Activated CD4-positive, alpha-beta T cell treated with anti-CD3 and anti-CD28 coated beads for 36 hours (primary cell): ENCODE results near the gene SEMA5A. TPM values are rescaled to one million over a fixed set of nuclear protein-coding genes. Genes with fewer than 3 reads are reported as not detected.

Experiments
- ATAC-seq: fragments of 200-7000 bp; cut with Tn5 transposase; one replicate; pipeline ENCODE4 v1.10.0; 2021; ENCODE audit warnings: mild to moderate bottlenecking, moderate library complexity
- CTCF ChIA-PET: fragments of 350-600 bp; sonication (Branson Sonifier 250); formaldehyde crosslinking; loops from one replicate; lab custom pipeline; 2021; ENCODE audit warnings: antibody characterized with exemption; lab: Charles Lee
- POLR2A ChIA-PET: fragments of 350-600 bp; sonication (Branson Sonifier 250); formaldehyde crosslinking; loops from one replicate; lab custom pipeline; 2021; ENCODE audit warnings: antibody characterized with exemption, inconsistent platforms; lab: Charles Lee
- DNase-seq: peaks from one replicate; pipeline ENCODE4 v3.0.0-alpha.2; 2020
- H3K27ac Mint-ChIP-seq: one replicate; pipeline ENCODE4 v1.8.0; 2021; ENCODE audit warnings: mixed read lengths
- H3K27me3 Mint-ChIP-seq: one replicate; pipeline ENCODE4 v1.8.0; 2021; ENCODE audit warnings: mixed read lengths
- H3K36me3 Mint-ChIP-seq: one replicate; pipeline ENCODE4 v1.8.0; 2021; ENCODE audit warnings: low read depth, mixed read lengths
- H3K4me1 Mint-ChIP-seq: one replicate; pipeline ENCODE4 v1.8.0; 2021; ENCODE audit warnings: mixed read lengths
- H3K4me3 Mint-ChIP-seq: one replicate; pipeline ENCODE4 v1.8.0; 2021; ENCODE audit warnings: mild to moderate bottlenecking, moderate library complexity, mixed read lengths
- H3K9me3 Mint-ChIP-seq: one replicate; pipeline ENCODE4 v1.8.0; 2021; ENCODE audit warnings: low read depth, mixed read lengths
- intact Hi-C, 2 experiments: fragments of 100-400 bp; cut with DNase I in 1 of 2; cut with micrococcal nuclease in 1 of 2; formaldehyde crosslinking; loops; one replicate each; pipeline versions ENCODE4 v1.14.2 to v1.15.1; 2022 to 2024; cut with DNase I, micrococcal nuclease
- total RNA-seq, 2 experiments: library from RNA; stranded (reverse); gene quantifications; one replicate each; pipeline ENCODE4 v1.2.3, GENCODE V29; 2021

Gene SEMA5A
- total RNA-seq, 2 experiments from 2014 or later: 0.04 TPM; not detected in 1

DNA sequence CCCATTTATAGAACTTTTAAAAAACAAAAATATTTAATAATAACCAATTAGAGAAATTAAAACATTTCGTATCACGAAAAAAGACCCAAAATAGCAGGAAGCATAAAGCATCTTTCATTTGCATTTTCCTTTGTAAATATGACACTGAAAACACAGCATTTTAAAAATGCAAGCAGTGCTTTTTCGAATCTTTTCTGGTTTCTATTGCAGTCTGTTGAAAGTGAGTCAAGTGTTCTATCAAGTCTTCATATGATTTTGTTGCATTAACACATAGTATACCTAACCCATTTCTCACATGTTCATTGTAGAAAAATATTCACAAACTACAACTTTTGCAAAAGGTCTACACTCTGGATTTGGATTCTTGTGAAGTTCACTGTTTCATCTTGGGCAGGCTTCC is 198.8 kb downstream of the SEMA5A start:
- ChIA-PET POLR2A (no interaction called here), CTCF (no interaction called here)
- no peak overlapping the region for H3K4me3 Mint-ChIP-seq
- H3K27me3 Mint-ChIP-seq: peaks cover 2% of the 10 kb centered on the region
- intact Hi-C loops: no loop called here
- peaks cover 5% of the 10 kb centered on the region for H3K9me3 Mint-ChIP-seq
- H3K36me3 Mint-ChIP-seq: no peaks in the 10 kb centered on the region
- H3K27ac Mint-ChIP-seq: no peak overlapping the region
- no peak for ATAC-seq
- no peaks in the 10 kb centered on the region for H3K4me1 Mint-ChIP-seq
- DNase-seq: no peak

GRCh38 chr5:9344751-9345240 is 201.1 kb downstream of the SEMA5A start:
- DNase-seq (no peak), ATAC-seq (no peak)
- H3K27me3 Mint-ChIP-seq: no peaks in the 10 kb centered on the region
- ChIA-PET POLR2A (no interaction called here), CTCF (no interaction called here)
- no peaks in the 10 kb centered on the region for H3K9me3 Mint-ChIP-seq
- no peak overlapping the region for H3K27ac Mint-ChIP-seq
- H3K36me3 Mint-ChIP-seq: no peaks in the 10 kb centered on the region
- intact Hi-C loops: no loop called here
- no peaks in the 10 kb centered on the region for H3K4me1 Mint-ChIP-seq
- H3K4me3 Mint-ChIP-seq: no peak overlapping the region

DNA sequence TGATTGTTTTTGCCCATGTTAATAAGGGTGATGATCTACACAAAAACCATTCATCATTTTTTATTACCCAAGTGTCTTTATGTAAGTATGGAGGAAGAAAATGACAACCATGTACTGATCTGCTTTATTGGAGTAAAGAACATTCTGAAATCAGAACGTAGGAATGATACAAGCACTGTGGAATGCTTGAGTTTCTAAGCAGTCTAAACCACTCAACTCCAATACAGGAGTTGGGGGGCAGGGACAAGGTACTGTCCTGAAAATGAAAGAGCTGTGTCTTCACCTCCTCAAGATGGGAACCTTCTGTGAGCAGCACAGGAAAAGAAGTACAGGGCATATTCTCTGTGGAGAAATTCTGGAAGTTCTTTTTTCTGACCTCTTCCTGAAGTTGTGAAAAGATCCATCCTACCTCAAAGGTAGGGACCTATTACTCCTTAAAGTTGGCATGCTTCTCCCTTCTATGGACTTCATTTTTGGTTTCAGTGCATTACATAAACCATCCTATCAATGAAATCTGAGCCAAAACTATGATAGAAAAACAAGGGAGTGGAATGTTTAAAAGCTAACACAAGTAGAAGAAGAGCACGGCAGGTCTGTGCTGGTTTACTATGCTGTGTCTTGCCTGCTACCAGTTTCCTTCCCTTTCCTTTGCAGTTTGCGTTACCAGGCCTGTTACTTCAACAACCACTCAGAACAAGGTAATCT is 202.6 kb downstream of the SEMA5A start:
- ChIA-PET CTCF (no interaction called here), POLR2A (no interaction called here)
- ATAC-seq (no peak), DNase-seq (no peak)
- Mint-ChIP-seq H3K27me3 (no peaks in the 10 kb centered on the region), H3K4me1 (no peaks in the 10 kb centered on the region), H3K36me3 (no peaks in the 10 kb centered on the region), H3K9me3 (no peaks in the 10 kb centered on the region), H3K27ac (no peak overlapping the region), H3K4me3 (no peak overlapping the region)
- intact Hi-C loops: no loop called here

GRCh38 chr5:9342161-9342787 is 203.6 kb downstream of the SEMA5A start:
- CTCF ChIA-PET: interaction anchor here (1.3 kb wide), 1 partner anchor 9 kb away, joined by 4 read pairs; no protein-coding TSS in a partner anchor
- intact Hi-C loops: no loop called here
- H3K4me1 Mint-ChIP-seq: no peaks in the 10 kb centered on the region
- no peak overlapping the region for H3K4me3 Mint-ChIP-seq
- no peak for ATAC-seq
- H3K27ac Mint-ChIP-seq: no peak overlapping the region
- POLR2A ChIA-PET: no interaction called here
- no peaks in the 10 kb centered on the region for H3K9me3 Mint-ChIP-seq
- no peaks in the 10 kb centered on the region for H3K36me3 Mint-ChIP-seq
- H3K27me3 Mint-ChIP-seq: no peaks in the 10 kb centered on the region
- DNase-seq: no peak

- Mint-ChIP-seq H3K4me3 (no peak overlapping the region), H3K4me1 (no peaks in the 10 kb centered on the region), H3K27ac (no peak overlapping the region), H3K27me3 (no peaks in the 10 kb centered on the region), H3K36me3 (no peaks in the 10 kb centered on the region), H3K9me3 (no peaks in the 10 kb centered on the region)
- CTCF ChIA-PET: no interaction called here
- POLR2A ChIA-PET: no interaction called here
- intact Hi-C loops: no loop called here
- ATAC-seq: no peak
- no peak for DNase-seq
Measured at GRCh38 chr5:9340085-9340484, 205.8 kb downstream of the SEMA5A start.

GRCh38 chr5:9339206-9339818 is 206.6 kb downstream of the SEMA5A start:
- ATAC-seq (peak; percentile 39), DNase-seq (peak; percentile 37)
- H3K4me3 Mint-ChIP-seq: no peak overlapping the region
- ChIA-PET POLR2A (no interaction called here), CTCF (no interaction called here)
- H3K27ac Mint-ChIP-seq: no peak overlapping the region
- H3K36me3 Mint-ChIP-seq: no peaks in the 10 kb centered on the region
- intact Hi-C loops: no loop called here
- no peaks in the 10 kb centered on the region for H3K4me1 Mint-ChIP-seq
- H3K27me3 Mint-ChIP-seq: no peaks in the 10 kb centered on the region
- no peaks in the 10 kb centered on the region for H3K9me3 Mint-ChIP-seq

- H3K27me3 Mint-ChIP-seq: no peaks in the 10 kb centered on the region
Measured at GRCh38 chr5:9338796-9339195, 207.1 kb downstream of the SEMA5A start.

GRCh38 chr5:9337928-9338595 is 207.8 kb downstream of the SEMA5A start:
- intact Hi-C loops: no loop called here
- no peaks in the 10 kb centered on the region for H3K9me3 Mint-ChIP-seq
- no peak overlapping the region for H3K4me3 Mint-ChIP-seq
- ChIA-PET POLR2A (no interaction called here), CTCF (interaction anchor here (0.6 kb wide), 1 partner anchor 39 kb away, joined by 6 read pairs; no protein-coding TSS in a partner anchor)
- H3K4me1 Mint-ChIP-seq: no peaks in the 10 kb centered on the region
- H3K36me3 Mint-ChIP-seq: no peaks in the 10 kb centered on the region
- no peaks in the 10 kb centered on the region for H3K27me3 Mint-ChIP-seq
- no peak for DNase-seq
- no peak overlapping the region for H3K27ac Mint-ChIP-seq
- no peak for ATAC-seq

More at GRCh38 chr5:9338796-9339195, 207.1 kb downstream of the SEMA5A start:
- intact Hi-C loops: no loop called here
- Mint-ChIP-seq H3K27ac (no peak overlapping the region), H3K9me3 (no peaks in the 10 kb centered on the region), H3K4me1 (no peaks in the 10 kb centered on the region), H3K36me3 (no peaks in the 10 kb centered on the region), H3K4me3 (no peak overlapping the region)
- POLR2A ChIA-PET: no interaction called here
- DNase-seq: no peak
- ATAC-seq: no peak
- CTCF ChIA-PET: no interaction called here

GRCh38 chr5:9335754-9336495 is 209.9 kb downstream of the SEMA5A start:
- ChIA-PET CTCF (no interaction called here), POLR2A (no interaction called here)
- no peak for DNase-seq
- H3K9me3 Mint-ChIP-seq: no peaks in the 10 kb centered on the region
- H3K27me3 Mint-ChIP-seq: no peaks in the 10 kb centered on the region
- no peak overlapping the region for H3K4me3 Mint-ChIP-seq
- ATAC-seq: no peak
- H3K4me1 Mint-ChIP-seq: no peaks in the 10 kb centered on the region
- intact Hi-C loops: no loop called here
- no peaks in the 10 kb centered on the region for H3K36me3 Mint-ChIP-seq
- no peak overlapping the region for H3K27ac Mint-ChIP-seq

DNA sequence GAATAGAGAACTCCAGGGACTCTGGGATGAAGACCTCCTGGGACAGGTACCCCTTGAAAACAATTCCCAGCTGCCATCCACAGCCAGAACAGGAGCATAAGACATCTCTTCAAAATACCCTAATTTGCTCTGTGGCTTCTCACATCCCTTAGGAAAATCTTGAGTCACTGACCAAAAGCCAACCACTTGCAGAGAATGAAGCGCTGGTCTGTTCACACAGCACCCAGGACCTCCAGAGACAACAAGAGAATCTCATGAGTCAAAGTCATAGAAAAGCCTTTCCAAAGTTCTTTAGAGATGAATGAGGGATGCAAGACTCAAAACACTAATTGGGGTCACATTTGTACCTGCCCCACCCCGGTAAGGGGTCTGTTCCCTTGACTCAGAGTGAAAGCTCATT is 210.6 kb downstream of the SEMA5A start:
- no peaks in the 10 kb centered on the region for H3K9me3 Mint-ChIP-seq
- no peaks in the 10 kb centered on the region for H3K4me1 Mint-ChIP-seq
- H3K4me3 Mint-ChIP-seq: no peak overlapping the region
- no peak for ATAC-seq
- CTCF ChIA-PET: no interaction called here
- no peak overlapping the region for H3K27ac Mint-ChIP-seq
- POLR2A ChIA-PET: no interaction called here
- no peaks in the 10 kb centered on the region for H3K36me3 Mint-ChIP-seq
- intact Hi-C loops: no loop called here
- no peaks in the 10 kb centered on the region for H3K27me3 Mint-ChIP-seq
- no peak for DNase-seq

GRCh38 chr5:9332026-9332425 is 213.8 kb downstream of the SEMA5A start:
- ChIA-PET CTCF (no interaction called here), POLR2A (no interaction called here)
- Mint-ChIP-seq H3K27ac (no peak overlapping the region), H3K4me1 (no peaks in the 10 kb centered on the region), H3K36me3 (no peaks in the 10 kb centered on the region), H3K27me3 (no peaks in the 10 kb centered on the region), H3K9me3 (no peaks in the 10 kb centered on the region), H3K4me3 (no peak overlapping the region)
- intact Hi-C loops: no loop called here
- DNase-seq (no peak), ATAC-seq (no peak)
